GM12873 (cell line): ENCODE data around the gene RPL36.

Source experiments
- TF ChIP-seq, protein P1 (sequence below): IDR thresholded peaks from 2 replicates; pipeline ENCODE4 v1.5.1; 2012; ENCODE audit warnings: low read depth, mild to moderate bottlenecking, moderate library complexity, low read length, control low read depth; ENCODE audit not compliant: insufficient read depth; ENCODE audit errors: missing control alignments

Gene RPL36

DNA sequence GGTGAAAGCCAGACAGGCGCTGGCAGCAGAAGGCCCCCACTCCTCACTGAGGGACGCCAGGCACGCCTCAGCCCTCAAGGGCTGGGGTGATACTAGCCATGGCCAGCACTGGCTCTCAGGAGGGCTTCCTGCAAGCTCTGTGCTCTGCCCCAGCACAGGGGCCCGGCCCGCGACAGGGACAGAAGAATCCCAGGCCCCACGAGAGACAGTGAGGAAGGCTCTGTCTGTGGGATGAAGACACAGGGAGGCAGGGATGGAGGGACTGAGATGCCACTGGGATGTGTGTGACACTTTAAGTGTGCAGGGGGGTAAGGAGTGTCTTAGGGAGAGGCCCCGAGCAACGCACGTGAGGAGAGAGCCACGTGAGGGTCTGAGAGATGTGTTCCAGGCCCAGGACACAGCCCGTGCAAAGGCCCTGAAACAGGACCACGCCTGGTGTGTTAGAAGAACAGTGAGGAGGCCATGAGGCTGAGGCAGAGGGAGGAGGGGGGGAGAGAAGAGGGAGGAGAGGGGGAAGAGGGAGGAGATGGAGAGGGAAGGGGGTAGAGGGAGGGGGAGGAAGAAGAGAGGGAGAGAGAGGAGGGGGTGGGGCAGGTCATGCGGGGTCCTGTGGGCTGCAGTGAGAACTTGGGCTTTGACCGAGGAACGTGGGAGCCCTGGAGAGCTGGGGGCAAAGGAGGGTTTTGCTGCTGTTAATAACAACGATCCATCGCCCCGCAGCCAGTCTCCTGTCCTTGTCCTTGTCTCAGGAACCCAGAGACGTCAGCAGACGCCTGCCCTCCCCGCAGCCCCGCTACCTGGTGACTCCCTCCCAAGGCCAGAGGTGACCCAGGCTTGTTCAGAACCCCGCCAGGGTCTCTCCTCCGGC is 7.2 kb downstream of the RPL36 start:
- TF ChIP-seq, protein P1, sequence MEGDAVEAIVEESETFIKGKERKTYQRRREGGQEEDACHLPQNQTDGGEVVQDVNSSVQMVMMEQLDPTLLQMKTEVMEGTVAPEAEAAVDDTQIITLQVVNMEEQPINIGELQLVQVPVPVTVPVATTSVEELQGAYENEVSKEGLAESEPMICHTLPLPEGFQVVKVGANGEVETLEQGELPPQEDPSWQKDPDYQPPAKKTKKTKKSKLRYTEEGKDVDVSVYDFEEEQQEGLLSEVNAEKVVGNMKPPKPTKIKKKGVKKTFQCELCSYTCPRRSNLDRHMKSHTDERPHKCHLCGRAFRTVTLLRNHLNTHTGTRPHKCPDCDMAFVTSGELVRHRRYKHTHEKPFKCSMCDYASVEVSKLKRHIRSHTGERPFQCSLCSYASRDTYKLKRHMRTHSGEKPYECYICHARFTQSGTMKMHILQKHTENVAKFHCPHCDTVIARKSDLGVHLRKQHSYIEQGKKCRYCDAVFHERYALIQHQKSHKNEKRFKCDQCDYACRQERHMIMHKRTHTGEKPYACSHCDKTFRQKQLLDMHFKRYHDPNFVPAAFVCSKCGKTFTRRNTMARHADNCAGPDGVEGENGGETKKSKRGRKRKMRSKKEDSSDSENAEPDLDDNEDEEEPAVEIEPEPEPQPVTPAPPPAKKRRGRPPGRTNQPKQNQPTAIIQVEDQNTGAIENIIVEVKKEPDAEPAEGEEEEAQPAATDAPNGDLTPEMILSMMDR, result no peak

DNA sequence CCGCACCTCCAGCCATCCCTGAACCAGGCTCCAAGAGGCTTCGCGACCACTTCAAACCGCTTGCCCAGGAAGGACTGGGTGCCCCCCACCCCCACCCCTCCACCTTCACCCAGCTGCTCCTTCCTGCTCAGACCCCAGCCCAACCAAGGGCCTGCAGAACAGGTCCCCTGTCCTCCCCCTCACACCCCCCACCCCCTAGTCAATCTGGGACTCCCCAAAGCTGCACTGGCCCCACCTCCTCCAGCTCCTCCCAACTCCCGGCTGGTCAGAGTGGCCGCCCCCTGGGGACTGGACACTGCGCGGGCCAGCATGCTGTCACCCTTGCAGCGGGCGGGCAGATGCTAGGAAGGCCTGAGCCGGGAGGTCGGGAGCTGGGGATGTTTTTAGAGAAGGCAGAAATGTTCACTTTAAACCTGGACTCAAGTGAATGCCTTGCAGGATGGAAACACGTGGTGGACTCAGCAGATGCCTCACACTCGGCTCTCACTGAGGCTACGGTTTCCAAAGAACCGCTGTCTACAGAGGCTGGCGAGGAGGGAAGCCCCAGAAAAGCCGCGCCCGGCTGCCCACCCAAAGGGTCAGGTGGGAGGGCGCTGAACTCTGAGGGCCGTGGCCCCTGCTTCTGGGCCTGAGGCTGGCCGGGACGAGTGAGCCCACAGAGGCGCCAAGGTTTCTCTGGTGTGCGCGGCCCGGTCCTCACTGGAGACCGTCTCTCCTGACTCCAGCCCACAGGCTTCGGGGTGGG is 8.0 kb downstream of the RPL36 start:
- TF ChIP-seq, protein P1, result no peak

DNA sequence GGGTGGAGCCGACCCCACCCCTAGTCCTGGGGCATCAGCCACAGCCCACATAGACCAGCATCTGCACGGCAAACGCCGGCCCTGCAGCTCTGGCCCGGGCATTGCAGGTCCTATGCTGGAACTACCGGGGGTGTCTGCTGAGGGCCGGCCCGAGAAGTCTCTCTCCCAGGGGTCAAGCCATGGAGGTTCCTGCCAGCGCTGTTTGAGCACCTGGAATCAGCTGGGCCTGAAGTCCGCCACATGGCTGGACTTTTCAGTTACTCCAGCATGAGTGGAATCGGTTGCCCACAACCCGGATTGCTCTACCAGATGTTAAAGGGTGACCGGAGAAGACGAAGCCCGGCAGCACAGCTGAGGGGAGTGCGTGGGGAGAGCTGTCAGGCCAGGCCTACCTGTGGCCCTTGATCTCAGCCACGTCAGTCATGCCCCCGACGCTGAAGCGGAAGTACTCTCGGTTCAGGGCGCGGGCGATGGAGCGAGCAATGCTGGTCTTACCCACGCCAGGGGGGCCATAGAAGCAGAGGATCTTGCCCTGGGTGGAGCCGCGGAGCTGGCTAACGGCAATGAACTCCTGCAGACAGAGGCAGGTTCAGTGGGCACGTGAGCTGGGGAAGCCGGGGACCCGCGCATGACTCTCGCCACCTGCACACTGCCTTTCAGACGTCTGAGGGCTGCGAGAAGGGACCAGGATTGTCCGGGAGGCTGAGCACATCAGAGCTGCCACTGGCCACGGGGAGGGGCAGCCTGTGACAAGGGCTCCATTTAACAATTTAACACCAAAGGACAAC is 8.7 kb downstream of the RPL36 start:
- TF ChIP-seq, protein P1, result no peak

DNA sequence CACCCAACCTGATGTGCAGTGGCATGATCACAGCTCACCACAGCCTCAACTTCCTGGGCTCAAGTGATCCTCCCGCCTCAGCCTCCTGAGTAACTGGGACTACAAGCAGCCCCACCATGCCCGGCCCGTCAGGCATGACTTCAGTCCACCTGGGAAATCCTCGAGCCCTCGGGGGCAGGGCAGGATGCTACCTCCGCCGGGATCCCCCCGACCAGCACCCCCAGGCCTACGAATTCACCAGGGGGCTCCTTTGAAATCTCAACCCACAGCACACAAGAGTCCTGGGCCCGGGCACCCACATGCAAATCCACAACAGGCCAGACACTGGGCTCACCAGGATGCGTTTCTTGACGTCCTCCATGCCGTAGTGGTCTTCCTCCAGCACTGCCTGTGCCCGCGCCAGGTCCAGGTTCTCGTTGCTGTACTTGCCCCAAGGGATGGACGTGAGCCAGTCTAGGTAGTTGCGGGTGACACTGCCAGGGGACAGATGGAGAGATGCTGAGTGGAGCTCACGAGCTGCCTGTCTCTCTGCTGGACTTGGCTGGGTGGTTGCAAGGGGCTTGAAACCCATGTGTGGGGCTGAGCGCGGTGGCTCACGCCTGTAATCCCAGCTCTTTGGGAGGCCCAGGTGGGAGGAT is 10.5 kb downstream of the RPL36 start:
- TF ChIP-seq, protein P1, result no peak

DNA sequence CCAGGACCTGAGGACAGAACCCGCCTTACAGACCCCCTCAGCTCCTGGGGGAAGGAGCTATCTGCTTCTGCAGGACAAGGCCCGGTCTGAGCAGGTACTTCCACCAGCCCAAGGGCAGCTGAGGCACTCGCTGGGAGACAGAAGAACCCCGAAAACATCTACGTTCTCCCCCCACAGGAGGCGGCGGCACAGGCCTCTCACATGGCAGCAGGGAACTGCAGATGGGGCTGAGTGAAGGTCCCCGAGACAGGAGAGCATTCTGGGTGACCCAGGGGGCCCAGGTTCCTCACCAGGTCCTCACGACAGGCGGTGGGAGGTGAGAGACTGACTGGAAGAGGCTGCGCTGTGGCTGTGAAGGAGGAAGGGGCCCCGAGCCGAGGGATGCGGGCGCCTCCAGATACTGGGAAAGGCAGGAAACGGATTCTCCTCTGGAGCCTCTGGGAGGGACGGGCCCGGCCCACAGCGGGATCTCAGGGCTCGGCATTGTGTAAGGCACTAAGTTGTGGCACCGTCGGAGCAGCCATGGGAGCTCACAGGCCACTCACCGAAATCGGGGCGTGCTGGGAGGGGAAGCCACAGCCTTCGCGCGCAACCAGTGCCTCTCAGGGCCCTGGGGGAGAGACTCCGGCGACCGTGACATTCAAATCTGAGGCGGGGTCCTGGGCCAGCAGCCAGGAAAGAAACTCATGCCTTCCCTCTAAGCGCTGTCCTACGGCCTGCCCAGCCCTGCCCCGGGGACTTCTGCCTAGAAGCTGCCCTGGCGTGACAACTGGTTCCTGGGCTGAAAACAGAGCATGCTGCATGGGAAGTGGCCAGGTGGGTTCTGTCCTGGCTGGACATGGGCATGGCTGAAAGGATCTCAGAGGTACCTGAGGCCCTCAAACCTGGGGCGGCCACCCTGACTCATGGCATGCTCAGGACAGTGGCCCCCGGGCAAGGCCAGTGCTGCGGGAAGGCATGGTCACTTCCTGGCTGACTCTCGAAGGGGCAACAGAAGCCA is 14.0 kb downstream of the RPL36 start:
- TF ChIP-seq, protein P1, result no peak

DNA sequence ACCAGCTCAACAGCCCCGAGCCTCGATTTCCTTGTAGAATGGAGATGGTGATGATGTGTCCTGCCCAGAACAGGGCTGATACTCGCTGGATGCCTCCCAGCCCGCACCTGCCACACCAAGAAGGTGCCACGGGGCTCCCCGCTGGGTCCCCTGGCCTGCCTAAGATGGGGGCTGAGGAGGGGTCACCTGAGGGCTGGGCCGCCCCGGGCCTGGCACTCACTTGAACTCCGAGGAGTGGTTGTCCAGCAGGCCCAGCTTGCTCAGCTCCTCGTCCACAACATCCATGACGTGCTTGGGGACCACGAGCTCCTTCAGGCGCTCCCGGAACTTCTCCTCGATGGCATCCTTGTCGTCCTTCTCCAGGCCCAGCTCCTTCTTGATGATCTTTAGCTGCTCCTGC is 15.5 kb downstream of the RPL36 start:
- TF ChIP-seq, protein P1, result no peak
